Skeletal muscle tissue (tissue), 4 donors: ENCODE data around the gene TLR8. TPM values are rescaled to one million over a fixed set of nuclear protein-coding genes. Genes with fewer than 3 reads are reported as not detected.
A peak's percentile ranks its signal among the peaks of the same experiment; 100 is the strongest.

Experiments used
- H3K27ac ChIP-seq: one replicate; pipeline ENCODE4 v1.7.0; 2013; ENCODE audit warnings: mild to moderate bottlenecking, low read depth, low read length, inconsistent platforms
- H3K27me3 ChIP-seq, 3 donors: one replicate each; pipeline ENCODE4 v1.7.0; 2013; ENCODE audit warnings: low read length in 3 of 3; ENCODE audit not compliant: control insufficient read depth in 3 of 3, insufficient read depth in 3 of 3
- H3K36me3 ChIP-seq, 3 donors: one replicate each; pipeline ENCODE4 v1.7.0; 2013; ENCODE audit warnings: low read length in 3 of 3; ENCODE audit not compliant: control insufficient read depth in 3 of 3, insufficient read depth in 3 of 3
- H3K4me1 ChIP-seq, 3 donors: one replicate each; pipeline ENCODE4 v1.7.0; 2013; ENCODE audit warnings: low read length in 3 of 3, mild to moderate bottlenecking in 3 of 3; ENCODE audit not compliant: control insufficient read depth in 3 of 3, insufficient read depth in 3 of 3
- H3K4me3 ChIP-seq, 3 donors: one replicate each; pipeline ENCODE4 v1.7.0; 2013; ENCODE audit warnings: low read length in 3 of 3
- H3K9ac ChIP-seq, 3 donors: one replicate each; pipeline ENCODE4 v1.7.0; 2013; ENCODE audit warnings: low read length in 3 of 3, mild to moderate bottlenecking in 3 of 3, moderate library complexity in 2 of 3, low read depth in 1 of 3
- H3K9me3 ChIP-seq, 3 donors: one replicate each; pipeline ENCODE4 v1.7.0; 2013; ENCODE audit warnings: low read length in 3 of 3; ENCODE audit not compliant: control insufficient read depth in 3 of 3
- total RNA-seq: library from RNA; depleted of rRNA; stranded (reverse); fragments of >200 nt; gene quantifications from one replicate; pipeline ENCODE4 v1.2.3, GENCODE V29; 2014
- donor health status: Osteomylitis.

TLR8 gene
- total RNA-seq, 1 donor from 2014 or later: 1.0 TPM

DNA sequence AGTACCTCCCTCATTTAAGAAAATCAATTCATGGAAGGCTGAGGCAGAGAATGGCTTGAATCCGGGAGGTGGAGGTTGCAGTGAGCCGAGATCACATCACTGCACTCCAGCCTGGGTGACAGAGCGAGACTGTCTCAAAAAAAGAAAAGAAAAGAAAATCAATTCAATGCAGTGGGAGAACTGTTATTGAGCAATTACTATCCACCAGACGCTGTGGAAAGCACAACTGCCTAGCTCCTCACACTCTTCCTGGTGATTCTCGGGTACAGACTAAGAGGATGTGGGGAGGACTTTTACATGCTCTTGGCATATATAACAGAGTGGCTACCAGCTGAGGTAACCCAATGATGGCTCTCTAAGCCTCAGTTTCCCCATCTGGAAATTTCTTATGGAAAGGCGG lies 65.8 kb downstream of the TLR8 start:
- Histone ChIP-seq H3K36me3 (no peaks in the 10 kb centered on the region), H3K27ac (peak overlapping the region; percentile 37), H3K4me3 (no peak overlapping the region), H3K27me3 (peaks cover 0 to 4% (median 0%) of the 10 kb centered on the region in 3 donors), H3K4me1 (peaks cover 0 to 9% (median 0%) of the 10 kb centered on the region in 3 donors), H3K9me3 (no peaks in the 10 kb centered on the region), H3K9ac (peak overlapping the region in 1 of 3 donors; percentile 25)

Other genes starting within 250 kb of the TLR8 start
- gene PRPS2, start 115.2 kb upstream of the TLR8 start, total RNA-seq: 8.9 TPM
- 2.1 TPM for gene TLR7, start 39.5 kb upstream of the TLR8 start, total RNA-seq
- gene TMSB4X, start 68.5 kb downstream of the TLR8 start, total RNA-seq: 1,543 TPM
- under 0.01 TPM for gene FAM9C, start 138.0 kb downstream of the TLR8 start, total RNA-seq